Right hindlimb (tissue), 1 donor: ENCODE data around the gene SREK1.
"Not testable (repeated sequence)": the region's sequence is repeated elsewhere in the genome, so short reads cannot be mapped to it uniquely, and the experiment has no call there.

Experiments used
- DNase-seq: peaks from one replicate; pipeline ENCODE4 v3.0.0-alpha.2; 2018

SREK1 gene, protein sequence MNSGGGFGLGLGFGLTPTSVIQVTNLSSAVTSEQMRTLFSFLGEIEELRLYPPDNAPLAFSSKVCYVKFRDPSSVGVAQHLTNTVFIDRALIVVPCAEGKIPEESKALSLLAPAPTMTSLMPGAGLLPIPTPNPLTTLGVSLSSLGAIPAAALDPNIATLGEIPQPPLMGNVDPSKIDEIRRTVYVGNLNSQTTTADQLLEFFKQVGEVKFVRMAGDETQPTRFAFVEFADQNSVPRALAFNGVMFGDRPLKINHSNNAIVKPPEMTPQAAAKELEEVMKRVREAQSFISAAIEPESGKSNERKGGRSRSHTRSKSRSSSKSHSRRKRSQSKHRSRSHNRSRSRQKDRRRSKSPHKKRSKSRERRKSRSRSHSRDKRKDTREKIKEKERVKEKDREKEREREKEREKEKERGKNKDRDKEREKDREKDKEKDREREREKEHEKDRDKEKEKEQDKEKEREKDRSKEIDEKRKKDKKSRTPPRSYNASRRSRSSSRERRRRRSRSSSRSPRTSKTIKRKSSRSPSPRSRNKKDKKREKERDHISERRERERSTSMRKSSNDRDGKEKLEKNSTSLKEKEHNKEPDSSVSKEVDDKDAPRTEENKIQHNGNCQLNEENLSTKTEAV

GRCh38 chr5:66144074-66144833 is at the start of gene SREK1:
Gene SREK1, plus strand, starts transcription at chr5:66144300. Its CDS starts 77 bp downstream, at chr5:66144377.
- DNase-seq, result peak; percentile 97

DNA sequence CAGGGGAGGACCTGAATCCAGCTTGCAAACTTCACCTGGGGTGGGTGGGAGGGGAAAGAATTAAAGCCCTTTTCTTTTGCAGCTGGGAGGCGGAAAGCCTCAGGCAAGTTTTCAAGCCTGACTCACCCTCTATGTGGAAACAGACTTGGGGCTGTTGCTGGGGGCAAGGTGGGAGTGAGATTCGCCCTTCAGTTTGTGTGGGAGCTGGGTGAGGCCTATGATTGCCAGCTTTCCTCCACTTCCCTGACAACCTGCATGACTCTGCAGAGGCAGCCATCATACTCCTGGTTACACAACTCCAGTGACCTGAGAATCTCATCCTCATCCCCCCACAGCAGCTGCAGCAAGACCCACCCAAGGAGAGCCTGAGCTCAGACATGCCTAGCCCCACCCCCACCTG is 43.2 kb upstream of the SREK1 start:
- DNase-seq, result no peak

DNA sequence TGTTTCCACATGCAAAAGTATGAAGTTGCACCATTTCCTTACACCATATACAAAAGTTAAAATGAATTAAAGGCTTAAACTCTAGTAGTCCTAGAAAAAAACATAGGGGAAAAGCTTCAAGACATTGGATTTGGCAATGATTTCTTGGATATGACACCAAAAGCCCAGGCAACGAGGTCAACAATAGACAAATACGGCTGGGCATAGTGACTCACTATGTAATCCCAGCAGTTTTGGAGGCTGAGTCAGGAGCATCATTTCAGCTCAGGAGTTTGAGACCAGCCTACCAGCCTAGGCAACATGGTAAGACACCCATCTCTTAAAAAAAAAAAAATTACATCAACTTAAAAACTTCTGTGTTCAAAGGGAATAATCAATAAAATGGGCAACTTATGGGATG is 30.9 kb upstream of the SREK1 start:
- no peak for DNase-seq

- DNase-seq, result no peak
These were observed 25.8 kb upstream of the SREK1 start for GRCh38 chr5:66118304-66118703.

GRCh38 chr5:66122379-66123034 is 21.6 kb upstream of the SREK1 start:
- no peak for DNase-seq

DNA sequence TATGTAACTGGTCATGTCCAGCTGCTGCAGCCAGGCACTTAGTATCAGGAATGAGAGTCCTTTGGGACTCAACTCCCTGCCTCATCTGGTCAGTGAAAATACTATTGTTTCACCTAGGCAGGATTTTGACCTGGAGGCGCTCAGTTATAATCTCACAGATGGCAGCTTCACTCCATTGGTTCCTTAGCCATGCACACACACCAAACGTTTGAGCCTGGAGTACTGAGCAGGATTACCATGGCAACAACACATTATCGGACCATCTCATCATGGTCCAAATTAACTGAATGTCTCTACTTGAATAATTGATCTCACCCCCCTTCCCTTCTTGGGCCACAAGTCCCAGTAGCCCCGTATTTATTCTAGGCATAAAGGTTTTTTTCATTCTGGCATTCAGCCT is 15.0 kb upstream of the SREK1 start:
- DNase-seq, result no peak

GRCh38 chr5:66130493-66130892 is 13.6 kb upstream of the SREK1 start:
- DNase-seq, result no peak

GRCh38 chr5:66134407-66134861 is 9.7 kb upstream of the SREK1 start:
- no peak for DNase-seq

DNA sequence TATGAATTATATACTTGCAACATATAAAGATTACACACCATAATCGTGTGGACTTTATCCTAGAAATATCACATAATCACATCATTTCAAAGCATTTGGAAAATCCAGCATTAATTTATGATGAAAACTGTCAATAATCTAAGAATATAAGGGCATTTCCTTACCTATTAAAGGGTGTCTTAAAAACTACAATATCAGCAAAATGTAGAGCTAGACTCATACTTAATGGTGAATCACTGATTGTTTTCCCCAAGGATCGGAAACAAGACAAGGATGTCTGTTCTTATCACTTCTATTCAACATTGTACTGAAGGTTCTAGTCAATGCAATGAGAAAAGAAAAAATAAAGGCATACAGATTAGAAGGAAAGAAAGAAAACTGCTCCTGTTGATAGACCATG is 8.0 kb upstream of the SREK1 start:
- DNase-seq, result no peak

DNA sequence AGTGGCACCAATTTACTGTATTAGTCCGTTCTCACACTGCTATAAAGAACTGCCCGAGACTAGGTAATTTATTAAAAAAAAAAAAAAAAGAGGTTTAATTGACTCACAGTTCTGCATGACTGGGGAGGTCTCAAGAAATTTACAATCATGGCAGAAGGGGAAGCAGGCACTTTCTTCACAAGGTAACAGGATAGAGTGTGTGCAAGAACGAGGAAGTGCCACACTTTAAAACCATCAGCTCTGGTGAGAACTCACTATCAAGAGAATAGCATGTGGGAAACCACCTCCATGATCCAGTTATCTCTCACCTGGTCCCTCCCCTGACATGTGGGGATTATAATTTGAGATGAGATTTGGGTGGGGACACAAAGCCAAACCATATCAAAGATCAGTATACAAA is 7.2 kb upstream of the SREK1 start:
- DNase-seq, result not testable (repeated sequence)

- no peak for DNase-seq
These were observed 5.3 kb upstream of the SREK1 start for GRCh38 chr5:66138637-66139317.

GRCh38 chr5:66139318-66139712 is 4.8 kb upstream of the SREK1 start:
- DNase-seq, result no peak

DNA sequence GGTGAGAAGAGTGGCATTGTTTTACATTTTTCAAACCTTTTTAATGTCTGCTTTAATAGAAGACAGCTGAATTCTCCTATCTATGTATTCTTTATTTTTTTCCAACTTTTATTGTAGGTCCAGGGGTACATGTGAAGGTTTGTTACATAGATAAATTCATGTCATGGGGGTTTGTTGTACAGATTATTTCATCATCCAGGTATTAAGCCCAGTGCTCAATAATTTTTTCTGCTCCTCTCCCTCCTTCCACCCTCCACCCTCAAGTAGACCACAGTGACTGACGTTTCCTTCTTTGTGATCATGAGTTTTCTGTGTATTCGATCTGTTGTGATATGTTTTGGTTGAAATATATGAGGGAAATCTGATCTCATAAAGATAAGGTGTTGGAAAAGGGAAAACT is 1.7 kb upstream of the SREK1 start:
- no peak for DNase-seq

DNA sequence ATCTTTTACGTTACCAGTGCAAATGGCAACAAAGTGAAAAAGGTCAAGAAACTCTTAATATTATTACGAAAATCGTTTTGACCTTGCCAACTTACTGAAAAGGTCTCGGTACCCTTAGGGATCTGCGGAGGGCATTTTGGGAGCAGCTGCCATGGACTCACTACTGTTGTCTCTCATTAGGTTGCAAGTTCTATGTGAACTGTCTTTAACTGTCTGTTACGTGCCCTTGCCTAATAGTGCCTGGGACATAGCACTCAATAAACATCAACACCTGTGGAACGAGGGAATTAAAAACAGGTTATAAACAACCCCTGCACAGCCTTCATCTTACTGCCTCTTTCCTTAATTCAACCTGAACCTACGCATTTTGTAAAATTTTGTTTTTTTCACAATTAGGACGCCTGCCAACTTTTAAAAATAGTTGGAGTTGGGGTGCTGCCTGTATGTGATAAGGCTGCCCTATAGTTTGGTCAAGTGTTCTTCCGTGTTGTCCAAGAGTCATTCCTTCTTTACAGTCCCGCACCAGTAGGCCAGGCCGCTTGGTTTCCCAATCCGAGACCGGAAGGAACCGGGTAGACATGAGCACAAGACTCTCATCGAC is 527 bp upstream of the SREK1 start:
- DNase-seq, result no peak

GRCh38 chr5:66144834-66145390 is 812 bp downstream of the SREK1 start:
- no peak for DNase-seq

GRCh38 chr5:66145737-66146136 is 1.6 kb downstream of the SREK1 start:
- no peak for DNase-seq

DNA sequence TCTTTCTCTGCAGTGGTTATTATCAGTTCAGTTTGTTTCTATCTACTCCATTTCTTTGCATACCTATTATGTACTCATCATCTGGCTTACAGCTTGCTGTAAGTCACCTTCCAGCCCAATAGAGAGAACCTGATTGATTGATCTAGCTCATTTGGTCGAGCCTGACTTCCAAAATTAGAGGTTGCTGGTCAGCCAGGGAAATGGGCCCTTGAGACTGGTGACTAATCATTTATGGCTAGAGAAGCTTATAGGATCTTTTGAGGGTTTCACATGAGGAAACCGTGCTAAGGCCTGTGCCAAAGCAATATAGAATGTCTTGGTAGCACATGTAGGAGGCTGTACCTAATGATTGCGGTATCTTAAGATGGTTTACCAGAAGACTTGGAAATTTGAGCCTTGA is 5.8 kb downstream of the SREK1 start:
- no peak for DNase-seq

DNA sequence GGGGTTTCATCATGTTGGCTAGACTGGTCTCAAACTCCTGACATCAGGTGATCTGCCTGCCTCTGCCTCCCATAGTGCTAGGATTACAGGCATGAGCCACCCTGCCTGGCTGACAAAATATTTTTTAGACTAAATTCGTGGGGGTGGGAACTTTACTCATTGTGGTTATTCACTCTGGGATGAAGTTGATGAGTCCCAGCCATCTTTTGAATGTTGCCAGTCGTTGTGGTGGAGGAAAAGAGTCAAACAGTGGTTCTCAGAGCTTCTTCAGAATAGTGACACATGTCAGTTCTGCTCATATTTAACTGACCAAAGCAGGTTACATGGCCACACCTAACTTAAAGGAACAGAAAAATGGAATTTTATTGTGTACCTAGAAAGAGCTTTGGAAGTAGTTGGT is 6.9 kb downstream of the SREK1 start:
- no peak for DNase-seq

DNA sequence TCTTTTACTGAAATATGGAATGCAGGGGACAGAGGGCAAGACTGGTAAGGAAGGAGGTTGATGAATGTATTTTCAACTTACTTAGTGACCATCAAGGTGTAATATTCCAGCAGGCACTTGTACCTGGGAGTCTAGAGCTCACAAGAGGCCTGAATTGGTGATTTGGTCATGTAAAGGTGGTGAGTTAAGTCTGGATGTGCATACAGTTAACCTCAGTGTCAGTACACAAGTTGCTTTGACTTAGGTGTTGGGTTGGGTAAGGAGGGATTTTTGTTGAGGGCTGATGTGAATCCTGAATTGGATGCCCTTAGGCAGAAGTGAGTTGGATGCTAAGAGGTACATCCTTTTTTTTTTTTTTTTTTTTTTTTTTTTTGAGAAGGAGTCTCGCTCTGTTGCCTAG is 7.4 kb downstream of the SREK1 start:
- DNase-seq, result no peak

GRCh38 chr5:66157046-66157445 is 12.9 kb downstream of the SREK1 start:
- no peak for DNase-seq

DNA sequence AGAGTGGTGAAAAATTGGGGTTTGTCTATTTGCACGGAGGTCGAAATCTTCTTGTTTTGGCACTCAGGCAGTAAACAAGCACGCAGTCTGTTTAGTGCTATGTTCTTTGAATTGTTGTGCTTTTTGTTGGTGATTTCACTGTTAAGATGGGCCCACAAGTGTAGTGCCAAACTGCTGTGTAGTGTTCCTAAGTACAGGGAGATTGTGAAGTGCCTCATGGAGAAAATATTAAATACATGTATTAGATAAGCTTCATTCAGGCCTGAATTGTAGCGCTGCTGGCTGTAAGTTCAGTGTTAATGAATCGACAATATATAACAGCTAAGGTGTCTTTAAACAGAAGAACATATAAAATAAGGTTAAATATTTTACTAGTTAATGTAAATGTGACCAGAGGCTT is 17.3 kb downstream of the SREK1 start:
- DNase-seq, result no peak
